ENCODE measurements around the gene CYP2R1. TPM values are rescaled to one million over a fixed set of nuclear protein-coding genes. Genes with fewer than 3 reads are reported as not detected.

The CYP2R1 gene
- total and polyA plus RNA-seq, 2 of the 13 experiments (the other 11 are each of a cell fraction or from before 2014, with no cell fraction given): 0.59 to 0.60 TPM

DNA sequence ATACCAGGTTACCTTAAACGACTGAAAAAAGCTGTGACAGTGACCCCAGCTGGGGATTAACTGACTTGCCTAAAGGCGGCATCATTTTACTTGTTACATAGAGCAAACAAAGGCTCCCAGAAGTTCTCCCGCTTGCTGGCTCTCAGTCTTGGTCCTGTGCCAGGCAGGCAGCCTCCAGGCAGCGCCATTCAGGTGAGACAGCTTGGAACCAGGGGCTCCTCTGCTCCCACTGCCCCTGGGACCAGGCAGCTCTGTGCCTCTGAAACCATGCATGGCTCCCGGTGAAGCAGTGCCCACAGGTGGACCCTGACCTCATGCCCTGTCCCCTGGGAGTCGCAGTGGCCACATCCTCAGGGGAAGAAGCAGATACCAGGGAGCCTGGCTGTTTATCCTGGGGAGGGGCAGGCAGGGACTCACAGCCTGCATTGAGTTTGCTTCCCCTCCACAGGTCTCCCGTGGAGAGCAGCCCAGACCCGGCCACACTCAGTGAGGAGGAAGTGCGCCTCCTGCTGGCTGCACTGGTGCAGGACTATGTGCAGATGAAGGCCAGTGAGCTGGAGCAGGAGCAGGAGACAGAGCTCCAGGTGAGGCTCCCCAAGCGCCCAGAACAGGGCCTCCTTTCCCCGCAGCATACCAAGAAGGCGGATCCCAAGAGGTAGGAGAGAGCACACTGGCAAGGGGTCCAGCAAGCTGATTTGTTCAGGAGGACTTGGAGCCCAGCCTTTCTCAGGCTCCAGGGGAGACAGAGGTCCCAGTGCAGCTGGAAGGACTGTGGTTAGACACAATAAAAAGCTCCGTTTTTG lies 15.6 kb upstream of the CYP2R1 start (continued):
- TF ChIP-seq, protein P1, sequence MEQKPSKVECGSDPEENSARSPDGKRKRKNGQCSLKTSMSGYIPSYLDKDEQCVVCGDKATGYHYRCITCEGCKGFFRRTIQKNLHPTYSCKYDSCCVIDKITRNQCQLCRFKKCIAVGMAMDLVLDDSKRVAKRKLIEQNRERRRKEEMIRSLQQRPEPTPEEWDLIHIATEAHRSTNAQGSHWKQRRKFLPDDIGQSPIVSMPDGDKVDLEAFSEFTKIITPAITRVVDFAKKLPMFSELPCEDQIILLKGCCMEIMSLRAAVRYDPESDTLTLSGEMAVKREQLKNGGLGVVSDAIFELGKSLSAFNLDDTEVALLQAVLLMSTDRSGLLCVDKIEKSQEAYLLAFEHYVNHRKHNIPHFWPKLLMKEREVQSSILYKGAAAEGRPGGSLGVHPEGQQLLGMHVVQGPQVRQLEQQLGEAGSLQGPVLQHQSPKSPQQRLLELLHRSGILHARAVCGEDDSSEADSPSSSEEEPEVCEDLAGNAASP (CRISPR knock-in tag; IDR thresholded peaks at IDR 0.05; ENCODE audit: borderline replicate concordance): no peak
- TF ChIP-seq, protein P2, sequence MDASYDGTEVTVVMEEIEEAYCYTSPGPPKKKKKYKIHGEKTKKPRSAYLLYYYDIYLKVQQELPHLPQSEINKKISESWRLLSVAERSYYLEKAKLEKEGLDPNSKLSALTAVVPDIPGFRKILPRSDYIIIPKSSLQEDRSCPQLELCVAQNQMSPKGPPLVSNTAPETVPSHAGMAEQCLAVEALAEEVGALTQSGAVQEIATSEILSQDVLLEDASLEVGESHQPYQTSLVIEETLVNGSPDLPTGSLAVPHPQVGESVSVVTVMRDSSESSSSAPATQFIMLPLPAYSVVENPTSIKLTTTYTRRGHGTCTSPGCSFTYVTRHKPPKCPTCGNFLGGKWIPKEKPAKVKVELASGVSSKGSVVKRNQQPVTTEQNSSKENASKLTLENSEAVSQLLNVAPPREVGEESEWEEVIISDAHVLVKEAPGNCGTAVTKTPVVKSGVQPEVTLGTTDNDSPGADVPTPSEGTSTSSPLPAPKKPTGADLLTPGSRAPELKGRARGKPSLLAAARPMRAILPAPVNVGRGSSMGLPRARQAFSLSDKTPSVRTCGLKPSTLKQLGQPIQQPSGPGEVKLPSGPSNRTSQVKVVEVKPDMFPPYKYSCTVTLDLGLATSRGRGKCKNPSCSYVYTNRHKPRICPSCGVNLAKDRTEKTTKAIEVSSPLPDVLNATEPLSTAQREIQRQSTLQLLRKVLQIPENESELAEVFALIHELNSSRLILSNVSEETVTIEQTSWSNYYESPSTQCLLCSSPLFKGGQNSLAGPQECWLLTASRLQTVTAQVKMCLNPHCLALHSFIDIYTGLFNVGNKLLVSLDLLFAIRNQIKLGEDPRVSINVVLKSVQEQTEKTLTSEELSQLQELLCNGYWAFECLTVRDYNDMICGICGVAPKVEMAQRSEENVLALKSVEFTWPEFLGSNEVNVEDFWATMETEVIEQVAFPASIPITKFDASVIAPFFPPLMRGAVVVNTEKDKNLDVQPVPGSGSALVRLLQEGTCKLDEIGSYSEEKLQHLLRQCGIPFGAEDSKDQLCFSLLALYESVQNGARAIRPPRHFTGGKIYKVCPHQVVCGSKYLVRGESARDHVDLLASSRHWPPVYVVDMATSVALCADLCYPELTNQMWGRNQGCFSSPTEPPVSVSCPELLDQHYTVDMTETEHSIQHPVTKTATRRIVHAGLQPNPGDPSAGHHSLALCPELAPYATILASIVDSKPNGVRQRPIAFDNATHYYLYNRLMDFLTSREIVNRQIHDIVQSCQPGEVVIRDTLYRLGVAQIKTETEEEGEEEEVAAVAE (CRISPR knock-in tag; IDR thresholded peaks at IDR 0.05; ENCODE audit: borderline replicate concordance): no peak
- no peak for TF ChIP-seq ONECUT2 (CRISPR knock-in tag; IDR thresholded peaks at IDR 0.05)
- TF ChIP-seq ZNF292 (CRISPR knock-in tag; IDR thresholded peaks at IDR 0.05; ENCODE audit: borderline replicate concordance, low read depth): 0 out of 2 replicates have a peak, but pooled peaks have one; percentile 26
- 0 out of 2 replicates have a peak, but pooled peaks have one; percentile 16 for TF ChIP-seq ZNF761 (CRISPR knock-in tag; conservative IDR thresholded peaks at IDR 0.05)
- no peak for TF ChIP-seq ZNF263 (CRISPR knock-in tag; IDR thresholded peaks at IDR 0.05)
- TF ChIP-seq JUN (CRISPR knock-in tag; IDR thresholded peaks at IDR 0.05): no peak
- no peak for TF ChIP-seq NFYC (CRISPR knock-in tag; IDR thresholded peaks at IDR 0.05)
- TF ChIP-seq ZNF33A (CRISPR knock-in tag; IDR thresholded peaks at IDR 0.05; ENCODE audit: borderline replicate concordance): no peak
- peak; percentile 66; the same call in 1 of the 2 replicates for TF ChIP-seq ZNF274 (CRISPR knock-in tag; IDR thresholded peaks at IDR 0.05)
- TF ChIP-seq, protein P3, sequence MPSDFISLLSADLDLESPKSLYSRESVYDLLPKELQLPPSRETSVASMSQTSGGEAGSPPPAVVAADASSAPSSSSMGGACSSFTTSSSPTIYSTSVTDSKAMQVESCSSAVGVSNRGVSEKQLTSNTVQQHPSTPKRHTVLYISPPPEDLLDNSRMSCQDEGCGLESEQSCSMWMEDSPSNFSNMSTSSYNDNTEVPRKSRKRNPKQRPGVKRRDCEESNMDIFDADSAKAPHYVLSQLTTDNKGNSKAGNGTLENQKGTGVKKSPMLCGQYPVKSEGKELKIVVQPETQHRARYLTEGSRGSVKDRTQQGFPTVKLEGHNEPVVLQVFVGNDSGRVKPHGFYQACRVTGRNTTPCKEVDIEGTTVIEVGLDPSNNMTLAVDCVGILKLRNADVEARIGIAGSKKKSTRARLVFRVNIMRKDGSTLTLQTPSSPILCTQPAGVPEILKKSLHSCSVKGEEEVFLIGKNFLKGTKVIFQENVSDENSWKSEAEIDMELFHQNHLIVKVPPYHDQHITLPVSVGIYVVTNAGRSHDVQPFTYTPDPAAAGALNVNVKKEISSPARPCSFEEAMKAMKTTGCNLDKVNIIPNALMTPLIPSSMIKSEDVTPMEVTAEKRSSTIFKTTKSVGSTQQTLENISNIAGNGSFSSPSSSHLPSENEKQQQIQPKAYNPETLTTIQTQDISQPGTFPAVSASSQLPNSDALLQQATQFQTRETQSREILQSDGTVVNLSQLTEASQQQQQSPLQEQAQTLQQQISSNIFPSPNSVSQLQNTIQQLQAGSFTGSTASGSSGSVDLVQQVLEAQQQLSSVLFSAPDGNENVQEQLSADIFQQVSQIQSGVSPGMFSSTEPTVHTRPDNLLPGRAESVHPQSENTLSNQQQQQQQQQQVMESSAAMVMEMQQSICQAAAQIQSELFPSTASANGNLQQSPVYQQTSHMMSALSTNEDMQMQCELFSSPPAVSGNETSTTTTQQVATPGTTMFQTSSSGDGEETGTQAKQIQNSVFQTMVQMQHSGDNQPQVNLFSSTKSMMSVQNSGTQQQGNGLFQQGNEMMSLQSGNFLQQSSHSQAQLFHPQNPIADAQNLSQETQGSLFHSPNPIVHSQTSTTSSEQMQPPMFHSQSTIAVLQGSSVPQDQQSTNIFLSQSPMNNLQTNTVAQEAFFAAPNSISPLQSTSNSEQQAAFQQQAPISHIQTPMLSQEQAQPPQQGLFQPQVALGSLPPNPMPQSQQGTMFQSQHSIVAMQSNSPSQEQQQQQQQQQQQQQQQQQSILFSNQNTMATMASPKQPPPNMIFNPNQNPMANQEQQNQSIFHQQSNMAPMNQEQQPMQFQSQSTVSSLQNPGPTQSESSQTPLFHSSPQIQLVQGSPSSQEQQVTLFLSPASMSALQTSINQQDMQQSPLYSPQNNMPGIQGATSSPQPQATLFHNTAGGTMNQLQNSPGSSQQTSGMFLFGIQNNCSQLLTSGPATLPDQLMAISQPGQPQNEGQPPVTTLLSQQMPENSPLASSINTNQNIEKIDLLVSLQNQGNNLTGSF (CRISPR knock-in tag; IDR thresholded peaks at IDR 0.05): no peak
- TF ChIP-seq MEF2D (CRISPR knock-in tag; IDR thresholded peaks at IDR 0.05): no peak
- TF ChIP-seq, protein P4, sequence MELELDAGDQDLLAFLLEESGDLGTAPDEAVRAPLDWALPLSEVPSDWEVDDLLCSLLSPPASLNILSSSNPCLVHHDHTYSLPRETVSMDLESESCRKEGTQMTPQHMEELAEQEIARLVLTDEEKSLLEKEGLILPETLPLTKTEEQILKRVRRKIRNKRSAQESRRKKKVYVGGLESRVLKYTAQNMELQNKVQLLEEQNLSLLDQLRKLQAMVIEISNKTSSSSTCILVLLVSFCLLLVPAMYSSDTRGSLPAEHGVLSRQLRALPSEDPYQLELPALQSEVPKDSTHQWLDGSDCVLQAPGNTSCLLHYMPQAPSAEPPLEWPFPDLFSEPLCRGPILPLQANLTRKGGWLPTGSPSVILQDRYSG (CRISPR knock-in tag; IDR thresholded peaks at IDR 0.05): no peak
- no peak; the same call in 1 of the 2 replicates for TF ChIP-seq ZNF556 (CRISPR knock-in tag; IDR thresholded peaks at IDR 0.05; ENCODE audit: borderline replicate concordance)
- no peak for TF ChIP-seq YY1 (IDR thresholded peaks at IDR 0.05; ENCODE audit: insufficient read depth, insufficient replicate concordance, low read depth, low read length)
- no peak for TF ChIP-seq HNRNPLL (IDR thresholded peaks at IDR 0.05; ENCODE audit: low read depth, low read length, poor library complexity, severe bottlenecking)
- TF ChIP-seq HMG20A (CRISPR knock-in tag; IDR thresholded peaks at IDR 0.05; ENCODE audit: borderline replicate concordance): no peak

Measured in HepG2 (cell line).